Activated CD4-positive, alpha-beta T cell treated with anti-CD3 and anti-CD28 coated beads, Interleukin-2, amount 50 U/mL, for 4 hours (primary cell): ENCODE measurements around the gene ERGIC2.

Source experiments
- DNase-seq, 2 experiments: peaks; one replicate each; pipeline ENCODE4 v3.0.0-alpha.2; 2020

Gene ERGIC2

DNA sequence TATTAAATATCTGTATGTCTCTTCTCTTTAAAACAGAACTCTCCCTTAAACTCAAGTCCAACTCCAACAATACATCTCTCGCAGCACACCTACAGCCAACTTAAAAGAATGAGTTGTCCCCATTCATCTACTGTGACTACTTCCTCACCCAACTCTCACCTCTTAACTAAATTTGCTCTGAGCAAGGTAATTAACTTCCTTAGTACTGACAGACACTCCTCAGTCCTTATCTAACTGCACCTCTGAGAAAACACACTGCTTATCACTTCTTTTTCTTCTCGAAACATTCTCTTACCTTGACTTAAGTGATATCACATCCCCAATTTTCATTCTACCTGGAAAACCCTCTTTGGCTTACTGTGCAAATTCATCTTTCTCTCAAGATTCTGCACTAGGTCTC, 7.0 kb downstream of the ERGIC2 start:
- no peak for DNase-seq

GRCh38 chr12:29365091-29365490, 15.9 kb downstream of the ERGIC2 start:
- no peak for DNase-seq

- DNase-seq: no peak
Observed at GRCh38 chr12:29354954-29355353, 26.0 kb downstream of the ERGIC2 start.

DNA sequence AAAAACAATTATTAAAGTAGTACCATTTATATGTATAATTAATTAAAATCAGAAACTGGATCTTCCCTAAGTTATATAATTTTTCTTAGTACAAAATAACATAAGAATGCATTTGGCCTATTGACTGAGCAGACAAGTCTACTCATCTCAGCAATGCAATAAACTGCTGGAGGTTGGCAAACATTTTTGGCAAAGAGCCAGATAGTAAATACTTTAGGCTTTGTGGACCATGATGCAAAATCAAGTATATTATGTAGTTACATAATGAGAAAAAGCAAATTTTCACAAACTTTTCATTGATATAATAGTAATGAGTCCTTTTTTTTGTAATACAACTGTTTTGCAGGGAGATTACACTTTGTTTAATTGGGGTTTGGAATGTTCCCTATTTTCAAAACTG, 30.9 kb downstream of the ERGIC2 start:
- no peak for DNase-seq

DNA sequence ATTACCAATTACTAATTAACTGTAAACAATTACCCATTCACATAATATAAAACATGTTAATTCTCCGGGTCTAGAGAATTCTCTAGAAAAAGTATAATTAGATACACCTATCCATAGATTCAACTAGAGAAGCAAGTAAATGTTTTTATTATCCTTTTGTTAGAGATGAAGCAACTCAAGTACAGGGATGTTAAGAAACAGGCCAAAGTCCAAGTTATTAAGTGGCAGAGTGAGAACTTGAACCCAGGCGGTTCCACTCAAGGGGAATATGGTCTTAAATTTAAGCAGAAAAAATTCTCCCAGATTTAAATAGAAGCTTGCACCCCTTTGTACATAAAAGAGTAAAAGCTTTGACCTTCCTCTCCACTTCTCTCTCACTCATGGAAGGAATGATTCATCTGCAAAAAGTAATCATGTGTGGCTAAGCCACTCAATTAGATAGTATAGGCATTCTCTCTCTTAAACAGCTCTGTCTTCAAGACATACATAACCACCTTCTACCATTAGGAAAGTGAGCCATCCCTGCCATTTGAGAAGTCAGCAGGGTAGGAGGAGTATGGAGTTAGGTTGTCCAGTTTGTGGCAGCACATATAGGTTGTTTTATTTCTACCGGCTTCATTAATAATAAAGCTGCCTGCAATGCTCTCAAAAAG, 34.1 kb downstream of the ERGIC2 start:
- no peak for DNase-seq

DNA sequence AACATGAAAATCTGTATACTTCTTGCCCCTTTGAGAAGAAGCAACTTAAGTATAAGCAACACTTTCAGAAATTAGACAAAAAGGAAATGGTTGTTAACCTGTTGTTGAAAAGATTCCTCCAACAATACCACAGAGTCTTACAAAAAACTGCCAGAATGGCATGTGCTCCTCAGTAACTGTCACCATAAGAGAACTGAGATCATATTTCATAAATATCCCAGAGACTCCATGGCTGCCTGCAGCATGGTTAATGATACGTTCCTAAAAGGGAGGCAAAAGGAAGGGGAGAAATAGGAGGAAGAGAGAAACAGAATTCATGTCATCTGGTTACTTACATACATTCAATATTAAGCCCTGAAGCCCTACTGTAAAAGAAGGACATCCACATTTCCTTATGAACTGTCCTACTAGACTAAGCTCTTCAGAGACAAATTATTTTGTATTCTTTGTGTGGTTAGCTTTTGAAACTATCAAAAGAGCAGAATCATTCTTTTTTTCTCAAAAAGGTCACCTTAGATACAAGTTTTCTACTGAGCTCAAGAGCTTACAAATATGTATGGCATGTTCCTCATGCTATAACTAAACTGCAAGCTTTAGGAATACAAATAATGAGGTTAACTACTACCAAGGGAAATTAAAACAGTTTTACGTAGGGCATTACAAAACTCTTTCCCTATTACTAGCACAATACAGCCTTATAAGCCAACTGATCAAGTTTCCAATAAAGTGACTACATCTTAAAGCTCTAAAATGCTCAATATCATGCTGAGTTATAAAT, 37.8 kb downstream of the ERGIC2 start:
- DNase-seq: no peak

DNA sequence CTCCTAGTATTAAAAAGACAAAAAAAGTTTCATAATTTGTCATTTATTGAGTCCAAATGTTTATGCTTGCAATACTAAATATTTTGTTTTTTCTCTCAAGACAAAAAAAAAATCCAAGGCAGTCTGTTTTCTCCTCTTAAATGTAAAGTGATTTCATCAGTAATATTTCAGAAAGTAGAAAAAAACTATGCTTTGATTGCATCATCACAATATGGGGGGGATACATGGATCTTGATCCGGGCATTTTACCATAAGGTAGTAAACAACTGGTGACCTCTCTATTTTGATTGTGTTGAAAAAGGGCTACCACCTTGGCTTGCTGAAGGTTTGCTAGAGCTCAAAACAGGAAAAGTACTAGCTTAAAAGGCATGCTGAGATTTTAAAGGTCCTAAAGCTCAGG, 43.6 kb downstream of the ERGIC2 start:
- no peak for DNase-seq

DNA sequence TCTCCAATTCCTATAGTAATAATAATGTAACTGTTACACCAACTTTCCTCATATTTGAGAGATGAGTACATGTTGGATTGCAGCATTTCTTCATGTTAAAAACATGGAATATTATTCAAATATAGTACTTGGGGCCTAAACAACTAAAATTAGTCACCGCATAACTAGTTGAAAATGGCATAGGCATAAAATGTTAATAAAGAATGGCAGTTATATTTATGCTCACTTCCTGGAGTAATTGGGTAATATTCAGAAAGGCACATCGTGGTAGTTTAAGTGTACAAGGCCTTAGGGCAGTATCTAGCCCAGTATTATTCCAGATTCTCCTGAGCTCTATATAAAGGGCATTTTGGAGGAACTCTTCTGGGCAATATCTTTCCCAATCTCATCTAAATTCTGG, 46.0 kb downstream of the ERGIC2 start:
- DNase-seq: no peak

DNA sequence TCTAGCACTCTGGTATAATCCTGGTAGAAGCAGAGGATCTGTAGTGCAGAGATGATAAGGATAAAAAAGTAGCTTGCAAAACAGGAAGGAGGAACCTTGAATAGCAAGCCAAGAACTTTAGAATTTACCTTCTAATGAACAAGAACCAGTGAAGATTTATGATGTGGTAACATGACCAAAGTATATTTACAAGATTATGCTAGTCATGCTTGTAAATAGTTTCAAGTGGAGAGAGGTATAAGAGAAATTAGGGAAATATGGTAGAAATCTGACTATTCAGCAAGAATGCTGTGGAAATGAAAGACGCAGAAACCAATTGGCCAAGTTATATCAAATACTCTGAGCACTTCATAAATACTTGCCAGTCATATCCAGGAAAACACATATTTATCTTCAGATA, 47.8 kb downstream of the ERGIC2 start:
- no peak for DNase-seq

DNA sequence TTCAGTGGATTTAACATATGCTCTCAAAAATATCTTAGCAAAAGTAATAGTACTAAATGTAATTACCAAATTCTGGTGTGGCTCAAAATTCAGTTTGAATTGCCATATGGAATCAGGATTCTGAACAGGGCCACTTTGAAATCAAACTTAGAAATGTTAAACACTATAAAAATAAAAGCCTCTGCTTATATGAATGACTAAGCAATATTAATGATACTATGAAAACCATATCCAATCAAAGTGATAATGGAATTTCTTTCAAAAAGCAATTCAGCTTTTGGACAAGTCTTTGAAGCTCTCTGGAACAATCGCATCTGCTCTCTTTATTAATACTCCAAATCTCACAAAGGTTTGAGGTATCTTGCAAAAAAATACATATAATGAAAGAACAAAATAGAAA, 51.6 kb downstream of the ERGIC2 start:
- DNase-seq: no peak

GRCh38 chr12:29322157-29322556, 58.8 kb downstream of the ERGIC2 start:
- no peak for DNase-seq

GRCh38 chr12:29320295-29321085, 60.5 kb downstream of the ERGIC2 start:
- DNase-seq: no peak

DNA sequence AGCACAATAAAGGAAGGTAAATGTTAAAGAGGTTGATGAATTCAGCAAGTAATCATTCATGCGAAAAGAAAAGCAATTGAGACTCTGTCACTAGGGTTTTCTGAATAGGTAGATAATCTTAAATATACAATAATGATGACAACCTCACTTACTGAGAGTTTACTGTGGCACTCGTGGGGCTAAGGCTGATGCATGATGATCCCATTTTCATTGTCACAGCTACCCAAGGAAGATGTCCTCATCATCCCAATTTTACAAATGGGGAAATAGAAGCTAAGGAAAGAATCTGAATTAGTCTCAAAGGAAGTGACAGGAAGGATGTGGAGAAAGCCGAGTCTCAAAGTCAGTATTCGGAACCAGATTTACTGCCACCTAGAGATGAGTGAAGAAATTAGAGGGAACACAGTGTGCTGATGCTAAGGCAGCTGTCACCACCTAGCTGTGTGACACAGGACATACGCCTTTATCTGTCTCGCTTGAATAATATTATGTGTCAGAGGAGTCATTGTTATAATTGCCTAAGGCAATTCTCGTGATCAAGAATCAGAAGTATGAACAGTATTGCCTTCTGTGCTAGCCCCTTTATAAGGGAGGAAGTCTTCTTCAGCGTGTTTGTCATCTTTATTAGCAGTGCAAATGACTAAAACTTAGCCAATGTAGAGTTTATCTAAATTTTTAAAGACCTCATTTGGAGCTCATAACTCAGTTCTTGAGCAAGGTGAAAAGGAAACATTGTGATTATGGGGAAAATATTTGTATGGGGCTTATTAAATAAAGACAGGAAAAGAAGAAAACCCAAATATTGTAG, 63.2 kb downstream of the ERGIC2 start:
- peak; percentile 19 to 25 for DNase-seq

- DNase-seq: no peak
Observed at GRCh38 chr12:29316752-29317151, 64.2 kb downstream of the ERGIC2 start.

DNA sequence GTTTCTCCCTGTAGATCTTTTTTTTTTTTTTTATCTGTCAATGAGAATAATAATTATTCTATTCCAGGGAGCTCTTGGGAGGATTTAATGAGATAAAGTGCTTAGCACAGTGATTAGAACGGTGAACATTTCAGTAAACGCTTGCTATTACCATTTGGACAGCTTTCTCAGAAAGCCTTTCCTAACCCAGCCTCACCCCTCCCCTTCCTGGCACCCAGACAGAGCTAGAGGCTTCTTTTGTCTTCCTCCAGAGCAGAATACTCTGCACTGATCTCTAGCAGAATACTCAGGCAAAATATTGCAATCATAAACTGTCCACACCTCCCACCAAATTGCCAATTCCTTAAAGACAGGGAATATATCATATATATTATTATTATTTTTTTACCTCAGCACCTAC, 66.6 kb downstream of the ERGIC2 start:
- DNase-seq: no peak

DNA sequence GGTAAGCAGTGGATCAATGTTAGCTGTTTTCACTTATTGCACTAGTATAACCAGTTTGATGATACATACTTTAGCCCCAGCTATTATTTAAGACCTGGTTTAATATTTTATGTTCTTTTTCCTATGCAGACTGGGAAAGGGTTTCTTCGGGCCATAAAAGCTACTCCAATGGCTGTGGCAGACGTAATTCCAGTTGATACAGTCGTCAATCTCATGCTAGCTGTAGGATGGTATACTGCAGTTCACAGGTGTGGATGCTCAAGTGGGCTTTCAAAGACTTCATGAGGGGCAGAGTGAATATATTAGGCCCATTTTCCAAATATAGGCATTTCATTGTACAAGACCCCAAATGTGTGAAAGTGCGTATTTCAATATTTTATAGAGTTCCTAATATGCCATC, 70.1 kb downstream of the ERGIC2 start:
- DNase-seq: no peak

- no peak for DNase-seq
Observed at GRCh38 chr12:29309320-29309902, 71.6 kb downstream of the ERGIC2 start.

DNA sequence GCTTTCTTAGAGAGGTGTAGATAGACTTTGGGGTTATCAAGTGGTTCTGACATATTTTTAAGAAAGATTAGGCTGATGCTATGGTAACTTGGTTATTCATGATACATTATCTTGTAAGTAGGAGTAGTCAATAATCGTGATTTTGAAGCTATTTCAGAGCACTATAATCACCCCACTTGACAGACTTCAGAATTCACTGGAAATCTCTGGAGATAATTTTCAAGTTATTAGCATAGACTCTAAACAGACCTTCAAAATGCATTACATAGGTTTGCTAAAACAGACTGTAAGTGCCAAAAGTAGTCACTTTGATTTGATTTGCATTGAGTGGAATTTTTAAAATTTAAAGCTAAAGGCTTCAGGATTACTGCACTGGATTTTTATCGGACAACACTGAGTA, 74.3 kb downstream of the ERGIC2 start:
- DNase-seq: no peak

DNA sequence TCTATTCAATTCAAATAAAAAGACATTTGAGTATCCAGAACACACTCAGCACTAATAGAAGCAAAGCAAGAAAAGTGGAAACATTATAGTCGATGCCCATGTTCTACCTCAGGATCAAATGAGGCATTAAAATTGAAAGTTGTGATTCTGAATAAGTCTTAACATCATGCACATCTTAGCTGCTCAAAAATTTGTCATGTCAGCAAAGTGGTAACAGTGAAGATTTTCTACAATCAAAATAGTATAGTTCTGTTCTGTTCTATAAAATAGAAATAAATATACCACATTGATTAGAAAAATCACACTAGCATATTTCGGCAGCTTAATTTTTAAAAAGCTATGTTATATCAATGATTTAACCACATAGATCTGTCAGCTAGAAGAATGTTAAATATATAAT, 74.7 kb downstream of the ERGIC2 start:
- DNase-seq: no peak

- no peak for DNase-seq
Observed at GRCh38 chr12:29304388-29304787, 76.6 kb downstream of the ERGIC2 start.

DNA sequence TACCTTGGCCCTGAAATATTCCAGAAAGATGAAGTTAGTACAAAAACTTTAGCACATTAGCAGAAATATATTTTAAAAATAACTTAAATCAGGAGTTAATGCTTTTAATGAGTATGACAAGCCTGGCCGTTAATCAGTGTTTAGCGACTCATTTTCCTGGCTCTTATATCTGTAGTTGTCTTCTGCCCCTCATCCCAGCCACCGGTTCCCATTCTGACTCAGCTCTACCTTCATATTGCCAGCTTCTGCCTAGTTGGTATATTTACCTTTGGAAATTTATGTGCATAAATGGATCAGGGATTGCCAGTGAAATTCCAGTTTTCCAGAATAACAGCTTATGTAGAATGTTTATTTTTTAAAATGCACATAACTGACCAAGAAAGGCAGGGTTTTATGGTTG, 79.9 kb downstream of the ERGIC2 start:
- no peak for DNase-seq

GRCh38 chr12:29299633-29300032, 81.3 kb downstream of the ERGIC2 start:
- no peak for DNase-seq

DNA sequence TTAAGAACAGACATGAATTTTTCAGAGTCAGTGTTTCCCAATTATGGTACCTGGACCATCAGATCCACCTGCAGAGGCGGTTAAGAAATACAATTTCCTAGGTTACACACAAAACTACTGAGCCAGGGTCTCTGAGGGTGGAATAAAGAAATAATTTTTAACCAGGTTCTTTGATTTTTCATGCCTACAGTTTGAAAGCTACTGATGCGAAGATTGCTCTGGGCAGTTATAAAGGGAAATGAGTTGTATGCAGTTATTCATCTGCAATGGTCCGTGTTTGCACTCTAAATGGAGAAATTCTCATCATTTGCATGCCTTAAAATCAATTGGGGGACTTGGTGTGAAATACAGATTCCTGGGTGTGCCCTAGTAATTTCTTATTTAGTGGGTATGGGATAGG, 89.7 kb downstream of the ERGIC2 start:
- DNase-seq: no peak
